ENCODE data around the gene DGCR6L. TPM values are rescaled to one million over a fixed set of nuclear protein-coding genes. Genes with fewer than 3 reads are reported as not detected.
"Not testable (repeated sequence)": the region's sequence is repeated elsewhere in the genome, so short reads cannot be mapped to it uniquely, and the experiment has no call there.

DGCR6L gene
- total RNA-seq, 5 donors from 2014 or later (not counting 1 experiment from before 2014, with no cell fraction given), result 34.9 to 50.7 (median 46.7) TPM

DNA sequence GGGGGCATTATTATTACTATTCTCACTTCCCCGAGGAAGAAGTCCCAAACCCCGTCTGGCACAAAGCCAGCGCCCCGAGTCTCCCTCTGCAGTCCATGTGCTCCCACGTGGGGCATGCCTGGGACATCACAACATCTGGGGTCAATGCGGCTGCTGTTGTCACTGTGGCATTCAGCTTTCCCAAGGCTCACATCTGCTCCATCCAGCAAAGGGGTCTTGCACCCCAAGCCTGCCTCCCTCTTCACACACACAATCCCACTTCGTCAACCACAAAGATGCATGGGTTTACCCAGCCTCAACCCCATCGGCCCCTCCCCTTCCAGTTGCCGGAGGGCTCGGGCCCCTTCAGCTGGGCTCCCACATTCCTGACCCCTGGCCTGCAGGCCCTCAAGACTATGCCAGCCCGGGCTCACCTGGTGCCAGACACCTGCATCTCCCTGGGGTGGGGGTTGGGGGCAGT, 28.2 kb downstream of the DGCR6L start:
- H3K4me3 ChIP-seq (ENCODE audit: control insufficient read depth in 1 of 2, extremely low read depth in 1 of 2, low read length in 1 of 2), result no peak overlapping the region
- Mint-ChIP-seq H3K4me3 (no peak overlapping the region), H3K27ac (no peak overlapping the region), H3K4me1 (no peaks in the 10 kb centered on the region), H3K36me3 (no peaks in the 10 kb centered on the region), H3K9me3 (no peaks in the 10 kb centered on the region), H3K27me3 (peaks cover 0 to 3% of the 10 kb centered on the region in 2 donors)
- no peaks in the 10 kb centered on the region for H3K9me3 ChIP-seq
- ChIA-PET CTCF (interaction anchor here in 1 of 2 donors (0.6 kb wide), 1 partner anchor 335 kb away, joined by 3 read pairs; no protein-coding TSS in a partner anchor), POLR2A (no interaction called here)
- H3K27ac ChIP-seq (ENCODE audit: low read length), result no peak overlapping the region
- H3K36me3 ChIP-seq (ENCODE audit: control insufficient read depth in 2 of 2, extremely low read depth in 1 of 2, insufficient read depth in 1 of 2, low read length in 1 of 2), result no peaks in the 10 kb centered on the region
- DNase-seq (no peak), ATAC-seq (replicated peaks in 1 of 4) (no peak)
- 81% methylated on average over 11 of the region's 11 CpGs for WGBS (ENCODE audit: insufficient coverage)
- peaks cover 0 to 3% of the 10 kb centered on the region in 2 experiments for H3K27me3 ChIP-seq (replicated peaks in 1 of 2; ENCODE audit: control insufficient read depth in 2 of 2, extremely low read depth in 1 of 2, insufficient read depth in 2 of 2, low read length in 1 of 2)
- no peaks in the 10 kb centered on the region for H3K4me1 ChIP-seq (ENCODE audit: control insufficient read depth in 1 of 2, extremely low read depth in 1 of 2, insufficient read depth in 2 of 2, low read length in 2 of 2)

DNA sequence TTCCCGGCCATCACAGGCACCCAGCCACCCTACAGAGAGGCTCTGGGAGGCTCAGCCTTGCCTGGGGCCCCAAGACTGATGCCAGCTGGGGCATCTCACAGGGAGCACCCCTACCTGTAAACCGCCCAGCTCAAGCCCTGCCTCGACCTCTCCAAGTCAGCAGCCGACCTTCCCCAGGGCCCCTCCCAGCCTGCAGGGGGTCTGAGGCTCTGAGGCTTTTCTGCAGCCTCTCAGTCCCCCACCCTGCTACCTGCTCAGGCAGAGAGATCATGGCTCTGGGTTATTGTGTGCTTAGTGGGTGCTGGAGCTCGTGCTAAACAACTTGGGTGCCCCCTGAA, 28.6 kb downstream of the DGCR6L start:
- WGBS (ENCODE audit: insufficient coverage), result 60% methylated on average over 5 of the region's 5 CpGs
- Histone ChIP-seq H3K4me3 (ENCODE audit: control insufficient read depth in 1 of 2, extremely low read depth in 1 of 2, low read length in 1 of 2) (no peak overlapping the region), H3K9me3 (no peaks in the 10 kb centered on the region), H3K4me1 (ENCODE audit: control insufficient read depth in 1 of 2, extremely low read depth in 1 of 2, insufficient read depth in 2 of 2, low read length in 2 of 2) (no peaks in the 10 kb centered on the region), H3K36me3 (ENCODE audit: control insufficient read depth in 2 of 2, extremely low read depth in 1 of 2, insufficient read depth in 1 of 2, low read length in 1 of 2) (no peaks in the 10 kb centered on the region), H3K27me3 (replicated peaks in 1 of 2; ENCODE audit: control insufficient read depth in 2 of 2, extremely low read depth in 1 of 2, insufficient read depth in 2 of 2, low read length in 1 of 2) (peaks cover 0 to 4% of the 10 kb centered on the region in 2 experiments), H3K27ac (ENCODE audit: low read length) (no peak overlapping the region)
- CTCF ChIA-PET, result interaction anchor here in 1 of 2 donors (0.6 kb wide), 1 partner anchor 335 kb away, joined by 3 read pairs; no protein-coding TSS in a partner anchor
- DNase-seq, result no peak
- ATAC-seq (replicated peaks in 1 of 4), result no peak
- H3K9me3 Mint-ChIP-seq, result no peaks in the 10 kb centered on the region
- no peak overlapping the region for H3K4me3 Mint-ChIP-seq
- no peaks in the 10 kb centered on the region for H3K4me1 Mint-ChIP-seq
- H3K27me3 Mint-ChIP-seq, result peaks cover 0 to 3% of the 10 kb centered on the region in 2 donors
- POLR2A ChIA-PET, result no interaction called here
- no peaks in the 10 kb centered on the region for H3K36me3 Mint-ChIP-seq
- H3K27ac Mint-ChIP-seq, result no peak overlapping the region

DNA sequence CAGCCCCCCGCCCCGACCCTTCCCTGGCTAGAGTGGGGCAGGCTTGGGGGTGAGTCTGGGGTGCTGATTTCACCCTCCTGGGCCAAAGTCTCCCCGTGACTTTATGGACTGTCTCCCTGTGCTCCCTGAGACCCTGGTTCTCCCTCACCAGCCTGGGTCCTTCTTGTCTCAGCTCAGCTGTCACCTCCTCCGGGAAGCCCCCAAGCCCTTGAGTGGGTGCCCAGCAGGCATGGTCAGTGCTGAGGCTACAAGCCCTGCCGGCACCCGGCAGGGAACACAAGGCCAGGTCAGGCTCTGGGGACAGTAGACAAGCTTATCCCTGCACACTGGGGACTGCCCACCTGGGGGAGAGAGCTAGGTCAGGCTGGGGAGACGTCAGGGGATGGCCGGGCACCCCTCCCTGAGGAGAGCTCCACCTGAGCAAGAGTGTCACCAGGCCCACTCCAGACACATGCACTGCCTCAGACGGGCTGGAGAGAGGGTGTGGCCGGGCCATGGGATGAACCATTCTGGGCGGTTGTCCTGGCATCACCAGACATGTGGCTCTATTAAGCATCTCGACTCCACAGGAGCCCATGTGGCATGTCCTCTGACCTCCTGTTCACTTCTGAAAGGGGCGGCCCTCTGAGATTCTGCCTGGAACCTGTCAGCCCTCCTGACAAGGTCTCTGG, 29.1 kb downstream of the DGCR6L start:
- ChIA-PET POLR2A (no interaction called here), CTCF (no interaction called here)
- Mint-ChIP-seq H3K27ac (no peak overlapping the region), H3K4me3 (no peak overlapping the region), H3K9me3 (no peaks in the 10 kb centered on the region), H3K4me1 (no peaks in the 10 kb centered on the region), H3K27me3 (peaks cover 0 to 3% of the 10 kb centered on the region in 2 donors), H3K36me3 (no peaks in the 10 kb centered on the region)
- ATAC-seq (replicated peaks in 1 of 4) (no peak), DNase-seq (no peak)
- Histone ChIP-seq H3K36me3 (ENCODE audit: control insufficient read depth in 2 of 2, extremely low read depth in 1 of 2, insufficient read depth in 1 of 2, low read length in 1 of 2) (no peaks in the 10 kb centered on the region), H3K27ac (ENCODE audit: low read length) (no peak overlapping the region), H3K27me3 (replicated peaks in 1 of 2; ENCODE audit: control insufficient read depth in 2 of 2, extremely low read depth in 1 of 2, insufficient read depth in 2 of 2, low read length in 1 of 2) (peaks cover 0 to 5% of the 10 kb centered on the region in 2 experiments), H3K4me3 (ENCODE audit: control insufficient read depth in 1 of 2, extremely low read depth in 1 of 2, low read length in 1 of 2) (no peak overlapping the region), H3K4me1 (ENCODE audit: control insufficient read depth in 1 of 2, extremely low read depth in 1 of 2, insufficient read depth in 2 of 2, low read length in 2 of 2) (no peaks in the 10 kb centered on the region), H3K9me3 (no peaks in the 10 kb centered on the region)
- WGBS (ENCODE audit: insufficient coverage), result 82% methylated on average over 12 of the region's 13 CpGs

DNA sequence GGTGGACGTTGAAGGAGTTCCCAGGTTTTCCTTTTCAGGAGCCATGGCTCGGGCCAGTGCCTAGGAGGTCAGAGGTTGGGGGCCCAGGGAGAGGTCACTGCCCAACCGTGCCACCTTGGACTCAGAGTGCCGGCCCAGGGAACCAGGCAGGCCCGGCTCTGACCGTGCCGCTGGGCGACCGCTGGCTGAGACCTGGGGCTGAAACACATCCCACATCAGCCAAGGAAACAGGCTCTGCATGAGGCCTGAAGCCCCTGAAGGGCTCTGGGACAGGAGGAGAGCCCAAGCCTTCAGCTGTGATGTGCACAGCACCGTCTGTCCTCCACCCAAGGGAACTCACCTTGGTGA, 29.8 kb downstream of the DGCR6L start:
- peaks cover 0 to 3% of the 10 kb centered on the region in 2 donors for H3K27me3 Mint-ChIP-seq
- no peaks in the 10 kb centered on the region for H3K36me3 ChIP-seq (ENCODE audit: control insufficient read depth in 2 of 2, extremely low read depth in 1 of 2, insufficient read depth in 1 of 2, low read length in 1 of 2)
- CTCF ChIA-PET, result no interaction called here

DNA sequence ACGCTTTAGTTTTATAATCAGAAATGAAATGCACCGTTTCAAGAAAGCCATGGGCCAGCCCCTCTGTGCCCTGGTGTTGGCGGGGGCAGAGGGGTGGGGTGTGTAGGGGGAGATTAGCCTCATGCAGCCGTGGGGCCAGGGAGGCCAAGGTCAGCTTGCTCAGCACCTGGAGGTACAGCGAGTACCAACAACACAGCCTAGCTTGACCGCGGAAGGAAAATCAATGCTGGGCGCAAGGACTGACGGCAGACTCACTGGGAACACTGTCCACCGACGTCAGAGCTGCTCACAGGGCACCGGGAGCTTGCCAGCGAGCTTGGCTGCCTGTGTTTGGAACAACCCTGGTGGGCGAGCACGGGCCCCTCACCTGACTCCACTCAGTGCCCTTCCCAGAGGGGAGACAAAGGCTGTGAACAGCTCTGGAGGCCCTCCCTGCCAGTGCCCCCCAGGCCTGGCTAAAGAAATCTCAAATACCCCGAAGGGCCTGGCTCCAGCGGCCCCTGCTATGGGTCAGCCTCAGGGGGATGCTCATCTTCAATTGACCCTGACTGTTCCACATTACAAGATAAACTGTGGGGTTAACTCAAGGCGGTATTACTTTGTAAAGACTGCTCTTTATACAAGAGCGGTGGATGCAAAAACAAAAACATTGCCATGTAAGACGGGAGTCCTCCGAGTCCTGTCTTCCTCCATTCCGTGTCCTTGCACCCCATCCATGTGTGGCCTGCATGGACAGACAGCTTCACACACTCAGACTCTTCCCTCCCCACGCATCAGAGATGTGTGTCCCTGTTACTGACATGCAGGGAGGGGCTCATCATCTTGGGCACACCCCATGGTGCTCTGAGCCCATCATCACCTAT, 30.4 kb downstream of the DGCR6L start:
- CTCF ChIA-PET; POLR2A ChIA-PET; H3K4me1 Mint-ChIP-seq; H3K27me3 Mint-ChIP-seq; H3K27ac Mint-ChIP-seq; ATAC-seq (replicated peaks in 1 of 4); DNase-seq; H3K4me1 ChIP-seq (ENCODE audit: control insufficient read depth in 1 of 2, extremely low read depth in 1 of 2, insufficient read depth in 2 of 2, low read length in 2 of 2); H3K36me3 Mint-ChIP-seq; H3K4me3 ChIP-seq (ENCODE audit: control insufficient read depth in 1 of 2, extremely low read depth in 1 of 2, low read length in 1 of 2); H3K27me3 ChIP-seq (replicated peaks in 1 of 2; ENCODE audit: control insufficient read depth in 2 of 2, extremely low read depth in 1 of 2, insufficient read depth in 2 of 2, low read length in 1 of 2); H3K36me3 ChIP-seq (ENCODE audit: control insufficient read depth in 2 of 2, extremely low read depth in 1 of 2, insufficient read depth in 1 of 2, low read length in 1 of 2); H3K4me3 Mint-ChIP-seq; H3K27ac ChIP-seq (ENCODE audit: low read length); H3K9me3 Mint-ChIP-seq; H3K9me3 ChIP-seq: not testable (repeated sequence)
- WGBS (ENCODE audit: insufficient coverage), result 91% methylated on average over 12 of the region's 23 CpGs

More for the DNA sequence above, 29.8 kb downstream of the DGCR6L start:
- H3K4me1 Mint-ChIP-seq, result no peaks in the 10 kb centered on the region
- no peaks in the 10 kb centered on the region for H3K36me3 Mint-ChIP-seq
- no peaks in the 10 kb centered on the region for H3K9me3 Mint-ChIP-seq
- Histone ChIP-seq H3K27me3 (replicated peaks in 1 of 2; ENCODE audit: control insufficient read depth in 2 of 2, extremely low read depth in 1 of 2, insufficient read depth in 2 of 2, low read length in 1 of 2) (peaks cover 0 to 9% of the 10 kb centered on the region in 2 experiments), H3K27ac (ENCODE audit: low read length) (no peak overlapping the region), H3K4me3 (ENCODE audit: control insufficient read depth in 1 of 2, extremely low read depth in 1 of 2, low read length in 1 of 2) (no peak overlapping the region), H3K9me3 (no peaks in the 10 kb centered on the region), H3K4me1 (ENCODE audit: control insufficient read depth in 1 of 2, extremely low read depth in 1 of 2, insufficient read depth in 2 of 2, low read length in 2 of 2) (no peaks in the 10 kb centered on the region)
- H3K4me3 Mint-ChIP-seq, result no peak overlapping the region
- no peak for ATAC-seq (replicated peaks in 1 of 4)
- no peak for DNase-seq
- 81% methylated on average over 7 of the region's 10 CpGs for WGBS (ENCODE audit: insufficient coverage)
- H3K27ac Mint-ChIP-seq, result no peak overlapping the region
- POLR2A ChIA-PET, result no interaction called here

DNA sequence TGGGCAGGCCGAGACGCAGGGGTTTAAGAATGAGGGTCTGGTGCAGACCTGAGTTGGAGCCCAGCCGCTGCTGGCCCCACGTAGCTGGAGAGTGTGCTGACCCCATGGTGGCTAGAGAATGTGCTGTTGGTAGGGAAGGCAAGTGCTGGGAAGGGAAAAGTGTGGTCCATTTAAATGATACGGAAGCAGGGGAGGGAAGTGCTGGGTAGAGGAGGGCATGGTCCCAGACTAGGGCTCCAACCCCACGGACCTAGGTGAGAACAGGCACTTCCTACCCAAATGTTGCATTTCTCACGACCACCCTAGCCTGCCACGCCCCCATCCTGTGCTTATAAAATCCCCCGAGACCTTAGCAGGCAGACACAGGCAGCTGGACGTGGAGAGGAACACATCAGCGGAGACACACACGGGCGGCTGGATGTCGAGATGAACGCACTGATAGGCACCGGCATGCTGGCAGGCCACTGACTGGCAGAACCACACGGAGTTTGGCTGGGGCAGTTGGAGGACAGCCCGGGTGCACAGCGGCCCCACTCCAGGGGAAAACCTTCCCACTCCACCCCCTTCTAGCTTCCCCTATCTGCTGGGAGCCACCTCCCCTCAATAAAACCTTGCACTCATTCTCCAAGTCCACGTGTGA, 33.0 kb downstream of the DGCR6L start:
- H3K27ac Mint-ChIP-seq; CTCF ChIA-PET; H3K9me3 ChIP-seq; POLR2A ChIA-PET; H3K36me3 Mint-ChIP-seq; H3K27me3 Mint-ChIP-seq; H3K4me1 Mint-ChIP-seq; H3K4me1 ChIP-seq (ENCODE audit: control insufficient read depth in 1 of 2, extremely low read depth in 1 of 2, insufficient read depth in 2 of 2, low read length in 2 of 2); ATAC-seq (replicated peaks in 1 of 4); H3K27ac ChIP-seq (ENCODE audit: low read length); H3K36me3 ChIP-seq (ENCODE audit: control insufficient read depth in 2 of 2, extremely low read depth in 1 of 2, insufficient read depth in 1 of 2, low read length in 1 of 2); H3K4me3 Mint-ChIP-seq; H3K4me3 ChIP-seq (ENCODE audit: control insufficient read depth in 1 of 2, extremely low read depth in 1 of 2, low read length in 1 of 2); DNase-seq; H3K9me3 Mint-ChIP-seq: not testable (repeated sequence)
- H3K27me3 ChIP-seq (replicated peaks in 1 of 2; ENCODE audit: control insufficient read depth in 2 of 2, extremely low read depth in 1 of 2, insufficient read depth in 2 of 2, low read length in 1 of 2), result peaks cover 0 to 13% of the 10 kb centered on the region in 2 experiments
- WGBS (ENCODE audit: insufficient coverage), result 92% methylated on average over 2 of the region's 20 CpGs

Data from T-cell (primary cell).